Activated naive CD8-positive, alpha-beta T cell treated with anti-CD3 and anti-CD28 coated beads, Interleukin-2, amount 10 ng/mL, durations not matched to agents 7 days and 5 days (primary cell): ENCODE data around the gene TMPRSS3. TPM values are rescaled to one million over a fixed set of nuclear protein-coding genes. Genes with fewer than 3 reads are reported as not detected.
A peak's percentile ranks its signal among the peaks of the same experiment; 100 is the strongest.

ENCODE experiments used
- ATAC-seq: fragments of 150-1000 bp; cut with Tn5 transposase; one replicate; pipeline ENCODE4 v1.10.0; 2021; ENCODE audit warnings: low read depth, moderate library complexity
- POLR2A ChIA-PET: fragments of 350-600 bp; sonication (Branson Sonifier 250); formaldehyde crosslinking; loops from one replicate; lab custom pipeline; 2021; ENCODE audit warnings: antibody characterized with exemption; lab: Charles Lee
- DNase-seq: peaks from one replicate; pipeline ENCODE4 v3.0.0; 2021
- H3K27ac Mint-ChIP-seq: one replicate; pipeline ENCODE4 v1.8.0; 2022; ENCODE audit warnings: mild to moderate bottlenecking, mixed read lengths
- H3K27me3 Mint-ChIP-seq: one replicate; pipeline ENCODE4 v1.8.0; 2022; ENCODE audit warnings: mild to moderate bottlenecking, moderate library complexity, mixed read lengths
- H3K36me3 Mint-ChIP-seq: one replicate; pipeline ENCODE4 v1.8.0; 2021; ENCODE audit warnings: mild to moderate bottlenecking, mixed read lengths
- H3K4me1 Mint-ChIP-seq: one replicate; pipeline ENCODE4 v1.8.0; 2021; ENCODE audit warnings: mixed read lengths
- H3K4me3 Mint-ChIP-seq: one replicate; pipeline ENCODE4 v1.8.0; 2022; ENCODE audit warnings: mild to moderate bottlenecking, moderate library complexity, mixed read lengths
- H3K9me3 Mint-ChIP-seq: one replicate; pipeline ENCODE4 v1.8.0; 2021; ENCODE audit warnings: mixed read lengths
- total RNA-seq, 2 experiments: library from RNA; stranded (reverse); gene quantifications; one replicate each; pipeline ENCODE4 v1.2.3, GENCODE V29; 2021

TMPRSS3 gene
- total RNA-seq, 2 experiments from 2014 or later, result 7.8 to 10.7 TPM

DNA sequence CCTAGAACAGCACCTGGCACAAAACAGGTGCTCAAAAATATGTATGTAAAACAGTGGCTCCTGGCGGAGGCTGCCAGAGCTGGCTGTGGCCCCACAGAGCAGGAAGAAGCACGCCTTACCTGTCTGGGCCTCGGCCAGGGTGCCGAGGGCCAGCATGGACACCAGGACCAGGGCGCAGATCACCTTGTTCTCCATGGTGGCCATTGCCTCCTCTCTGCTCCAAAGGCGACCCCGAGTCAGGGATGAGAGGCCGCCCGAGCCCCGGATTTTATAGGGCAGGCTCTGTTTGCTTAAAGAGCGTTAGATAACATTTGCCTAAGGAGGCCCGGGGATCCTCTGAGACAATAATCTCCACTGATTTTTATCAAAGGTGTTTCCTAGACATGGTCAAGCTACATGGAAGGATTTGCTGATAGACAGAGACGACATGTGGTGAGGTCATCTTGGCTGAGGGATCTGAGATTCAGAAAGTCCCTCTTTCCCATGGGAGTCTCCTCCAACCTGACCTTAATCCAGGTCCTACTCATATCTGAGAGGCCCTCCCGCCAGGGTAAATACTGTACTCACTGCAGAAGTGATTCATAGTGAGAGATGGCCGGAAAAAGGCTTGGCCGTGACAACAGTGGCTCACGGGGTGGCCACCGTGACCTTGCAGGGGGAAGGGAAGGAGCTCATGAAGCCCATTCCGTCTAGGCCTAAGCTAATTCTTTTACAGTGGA, 29.4 kb downstream of the TMPRSS3 start, which contains the start of gene TFF1:
TSS of gene TFF1 (minus strand) at position 244 of the 719 bp plus-strand sequence. CDS start at position 204, 40 bp downstream.
- peaks cover 12% of the 10 kb centered on the region for H3K27me3 Mint-ChIP-seq
- H3K27ac Mint-ChIP-seq, result no peak within 1 kb of the TSS
- DNase-seq (no peak), ATAC-seq (no peak)
- H3K4me3 Mint-ChIP-seq, result no peak within 1 kb of the TSS
- no peaks in the 10 kb centered on the region for H3K36me3 Mint-ChIP-seq
- peaks cover 15% of the 10 kb centered on the region for H3K4me1 Mint-ChIP-seq
- POLR2A ChIA-PET, result interaction anchor here (2.1 kb wide), 1 partner anchor 38 kb away, joined by 8 read pairs; the partner anchor contains the start of gene UBASH3A
- H3K9me3 Mint-ChIP-seq, result no peaks in the 10 kb centered on the region

DNA sequence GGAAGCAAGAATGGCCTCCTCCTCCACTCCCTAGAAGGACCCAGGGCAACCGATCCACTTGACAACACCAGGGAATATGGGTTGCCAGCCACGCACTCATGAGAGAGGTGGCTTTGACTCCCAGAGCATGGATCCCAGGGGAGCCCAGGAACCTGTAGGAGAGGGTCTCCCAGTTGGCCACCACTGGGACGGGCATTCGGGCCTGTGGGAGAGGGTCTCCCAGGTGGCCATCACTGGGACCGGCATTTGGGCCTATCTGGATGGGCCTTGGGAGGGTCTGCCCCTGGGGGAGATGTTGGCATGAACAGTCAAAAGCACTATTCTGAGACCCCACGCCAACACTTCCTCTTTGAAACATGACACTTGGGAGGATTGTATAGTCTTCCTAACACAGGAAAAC, 30.1 kb downstream of the TMPRSS3 start:
- Mint-ChIP-seq H3K27me3 (peaks cover 12% of the 10 kb centered on the region), H3K9me3 (no peaks in the 10 kb centered on the region), H3K27ac (no peak overlapping the region), H3K4me1 (peaks cover 15% of the 10 kb centered on the region), H3K36me3 (no peaks in the 10 kb centered on the region), H3K4me3 (no peak overlapping the region)
- POLR2A ChIA-PET, result no interaction called here
- DNase-seq, result no peak
- no peak for ATAC-seq

DNA sequence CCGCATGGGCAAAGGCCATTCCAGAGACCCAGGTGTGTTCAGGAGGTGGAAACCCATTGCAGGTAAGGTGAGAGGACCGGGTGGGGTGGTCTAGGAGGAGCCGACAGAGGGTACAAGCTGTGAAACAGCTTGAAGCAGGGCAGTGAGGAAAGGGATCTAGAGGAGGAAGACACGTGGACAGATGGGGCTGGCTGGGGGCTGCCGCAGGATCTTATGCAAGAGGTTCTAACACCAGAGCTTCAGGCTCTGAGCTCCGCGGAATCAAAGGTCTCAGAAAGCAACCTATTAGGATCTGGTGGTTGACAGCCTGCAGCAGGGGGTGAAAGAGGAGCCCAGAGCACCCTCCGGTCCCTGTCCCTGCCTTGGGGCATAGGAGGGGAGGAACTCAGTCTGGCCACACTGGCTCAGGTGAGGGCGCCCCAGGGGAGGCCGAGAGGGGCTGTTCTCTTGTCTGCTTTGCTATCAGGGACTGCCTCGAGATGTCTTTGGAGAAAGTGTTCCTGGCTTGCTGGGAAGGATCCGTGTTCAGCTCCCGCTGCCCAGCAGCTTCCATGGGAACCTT, 31.5 kb downstream of the TMPRSS3 start:
- peaks cover 12% of the 10 kb centered on the region for H3K27me3 Mint-ChIP-seq
- H3K4me1 Mint-ChIP-seq, result peaks cover 17% of the 10 kb centered on the region
- DNase-seq (no peak), ATAC-seq (no peak)
- no peaks in the 10 kb centered on the region for H3K36me3 Mint-ChIP-seq
- POLR2A ChIA-PET, result no interaction called here
- H3K9me3 Mint-ChIP-seq, result no peaks in the 10 kb centered on the region
- H3K4me3 Mint-ChIP-seq, result no peak overlapping the region
- H3K27ac Mint-ChIP-seq, result no peak overlapping the region

DNA sequence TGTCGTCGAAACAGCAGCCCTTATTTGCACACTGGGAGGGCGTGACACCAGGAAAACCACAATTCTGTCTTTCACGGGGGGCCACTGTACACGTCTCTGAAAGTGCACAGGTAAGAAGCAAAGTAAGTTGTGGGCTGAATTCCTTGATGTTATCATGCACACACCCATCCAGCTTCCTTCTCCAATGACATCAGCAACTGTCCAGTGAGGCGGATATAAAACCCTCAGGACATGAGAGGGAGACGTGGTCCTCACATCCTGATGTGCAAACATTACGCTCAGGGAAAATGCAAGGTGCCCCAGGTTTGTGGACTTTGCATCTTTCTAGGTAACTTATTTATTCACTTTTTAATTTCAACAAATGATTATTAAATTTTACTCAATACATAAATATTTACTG, 32.5 kb downstream of the TMPRSS3 start:
- Mint-ChIP-seq H3K27me3 (peaks cover 12% of the 10 kb centered on the region), H3K4me3 (no peak overlapping the region), H3K4me1 (peaks cover 12% of the 10 kb centered on the region), H3K36me3 (no peaks in the 10 kb centered on the region), H3K27ac (no peak overlapping the region), H3K9me3 (no peaks in the 10 kb centered on the region)
- no peak for ATAC-seq
- POLR2A ChIA-PET, result interaction anchor here (1.6 kb wide), 1 partner anchor 216 kb away, joined by 3 read pairs; no protein-coding TSS in a partner anchor
- no peak for DNase-seq

DNA sequence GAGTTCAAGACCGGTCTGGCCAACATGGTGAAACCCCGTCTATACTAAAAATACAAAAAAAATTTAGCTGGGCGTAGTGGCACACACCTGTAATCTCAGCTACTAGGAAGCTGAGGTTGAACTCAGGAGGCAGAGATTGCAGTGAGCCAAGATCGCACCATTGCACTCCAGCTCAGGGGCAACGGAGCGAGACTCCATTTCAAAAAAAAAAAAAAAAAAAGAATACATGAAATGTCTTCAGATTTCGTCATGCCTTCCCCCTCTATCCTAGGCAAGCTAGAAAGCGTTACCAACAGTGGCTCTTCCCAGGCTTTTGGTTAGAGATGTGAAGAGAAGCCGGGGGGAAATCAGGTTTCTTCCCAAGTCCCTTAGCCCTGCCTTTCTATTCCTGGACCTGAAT, 33.2 kb downstream of the TMPRSS3 start:
- peaks cover 9% of the 10 kb centered on the region for H3K4me1 Mint-ChIP-seq

DNA sequence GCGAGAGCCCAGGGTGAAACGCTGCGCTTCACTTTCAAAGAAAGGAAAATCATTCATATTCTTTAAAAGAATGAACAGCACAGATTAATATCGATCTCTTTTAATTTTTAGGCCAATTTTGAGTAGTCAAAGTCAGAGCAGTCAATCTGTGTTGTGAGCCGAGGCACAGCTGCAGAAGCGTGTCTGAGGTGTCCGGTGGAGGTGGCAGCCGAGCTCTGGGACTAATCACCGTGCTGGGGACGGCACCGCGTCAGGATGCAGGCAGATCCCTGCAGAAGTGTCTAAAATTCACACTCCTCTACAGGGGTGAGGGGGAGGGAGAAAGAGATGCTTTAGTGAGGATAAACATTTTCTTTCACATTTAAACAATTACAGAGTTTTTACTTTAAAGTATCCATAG, 33.7 kb downstream of the TMPRSS3 start:
- Mint-ChIP-seq H3K9me3 (peaks cover 2% of the 10 kb centered on the region), H3K4me3 (no peak overlapping the region), H3K4me1 (peaks cover 8% of the 10 kb centered on the region), H3K36me3 (no peaks in the 10 kb centered on the region), H3K27me3 (peaks cover 17% of the 10 kb centered on the region), H3K27ac (no peak overlapping the region)
- ATAC-seq, result no peak
- no peak for DNase-seq
- POLR2A ChIA-PET, result interaction anchor here (1.1 to 1.6 kb wide), 2 partner anchors 60 to 215 kb away, joined by 3 read pairs; no protein-coding TSS in a partner anchor

More for the DNA sequence above, 33.2 kb downstream of the TMPRSS3 start:
- H3K36me3 Mint-ChIP-seq, result no peaks in the 10 kb centered on the region
- H3K27ac Mint-ChIP-seq, result no peak overlapping the region
- peaks cover 17% of the 10 kb centered on the region for H3K27me3 Mint-ChIP-seq
- no peak for ATAC-seq
- POLR2A ChIA-PET, result interaction anchor here (1.6 kb wide), 1 partner anchor 215 kb away, joined by 3 read pairs; no protein-coding TSS in a partner anchor
- DNase-seq, result no peak
- H3K4me3 Mint-ChIP-seq, result no peak overlapping the region
- H3K9me3 Mint-ChIP-seq, result no peaks in the 10 kb centered on the region

DNA sequence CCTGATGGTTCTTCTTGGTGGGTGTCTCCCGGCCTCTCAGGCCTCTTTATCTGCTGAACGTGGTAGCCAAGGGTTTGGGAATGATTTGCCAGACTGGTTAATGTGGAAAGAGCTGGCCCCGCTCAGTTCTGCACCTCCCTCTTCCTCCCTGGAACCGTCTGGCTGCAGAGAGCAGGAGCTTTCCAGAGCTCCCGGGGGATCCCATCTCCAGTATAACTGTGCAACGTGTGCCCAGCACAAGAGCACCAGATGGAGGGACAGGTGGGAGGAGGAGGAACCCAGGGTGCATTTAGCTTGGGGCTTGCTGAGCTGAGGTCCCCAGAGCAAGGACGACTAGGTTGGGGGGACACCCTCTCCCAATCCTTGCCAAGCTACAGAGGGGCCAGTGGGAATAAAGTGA, 34.6 kb downstream of the TMPRSS3 start:
- Mint-ChIP-seq H3K27ac (no peak overlapping the region), H3K4me1 (peaks cover 8% of the 10 kb centered on the region), H3K36me3 (no peaks in the 10 kb centered on the region), H3K27me3 (peaks cover 17% of the 10 kb centered on the region), H3K9me3 (peaks cover 3% of the 10 kb centered on the region), H3K4me3 (no peak overlapping the region)
- ATAC-seq (no peak), DNase-seq (no peak)
- POLR2A ChIA-PET, result interaction anchor here (0.7 to 1.1 kb wide), 2 partner anchors 61 to 64 kb away, joined by 3 read pairs; no protein-coding TSS in a partner anchor

DNA sequence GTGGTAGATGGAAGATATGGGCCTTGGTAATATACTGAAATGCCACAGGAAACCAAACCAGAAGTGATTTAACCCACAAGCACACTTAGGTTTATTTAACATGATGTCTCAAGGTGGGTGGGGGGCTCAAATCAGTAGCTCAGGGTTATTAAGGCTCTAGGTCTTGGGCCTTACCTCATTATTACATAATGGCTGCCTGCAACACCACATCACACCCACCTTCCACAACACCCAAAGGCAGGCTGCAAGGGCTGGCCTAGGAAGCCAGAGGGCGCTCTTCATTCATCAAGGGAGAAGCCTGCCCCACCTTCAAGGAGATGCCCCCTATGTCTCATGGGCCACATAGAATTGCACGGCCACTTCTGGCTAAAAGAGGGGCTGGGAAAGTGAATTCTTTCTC, 35.5 kb downstream of the TMPRSS3 start:
- ATAC-seq (no peak), DNase-seq (no peak)
- Mint-ChIP-seq H3K4me1 (peaks cover 8% of the 10 kb centered on the region), H3K27me3 (peaks cover 17% of the 10 kb centered on the region), H3K27ac (no peak overlapping the region), H3K9me3 (peaks cover 8% of the 10 kb centered on the region), H3K36me3 (no peaks in the 10 kb centered on the region), H3K4me3 (no peak overlapping the region)
- POLR2A ChIA-PET, result no interaction called here

DNA sequence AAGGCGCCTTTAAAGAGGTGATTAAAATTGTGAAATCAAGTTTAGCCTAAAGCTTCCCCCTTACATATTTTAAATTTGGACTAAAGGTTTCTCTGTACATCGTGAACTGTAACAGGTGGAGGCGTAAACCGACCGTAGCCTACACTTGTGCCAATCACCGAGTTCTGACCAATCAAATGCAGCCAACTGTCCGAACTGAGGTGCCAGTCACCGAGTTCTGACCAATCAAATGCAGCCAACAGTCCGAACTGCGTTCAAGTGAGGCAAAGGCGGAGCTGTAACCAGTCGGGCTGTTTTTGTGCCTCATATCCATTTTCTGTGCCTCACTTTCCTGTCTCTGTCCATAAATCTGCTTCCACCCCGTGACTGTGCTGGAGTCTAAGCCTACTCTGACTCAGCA, 36.9 kb downstream of the TMPRSS3 start:
- H3K9me3 Mint-ChIP-seq, result peaks cover 14% of the 10 kb centered on the region
- H3K27ac Mint-ChIP-seq, result no peak overlapping the region
- POLR2A ChIA-PET, result no interaction called here
- ATAC-seq (no peak), DNase-seq (no peak)
- H3K36me3 Mint-ChIP-seq, result peaks cover 5% of the 10 kb centered on the region
- H3K27me3 Mint-ChIP-seq, result peaks cover 17% of the 10 kb centered on the region
- no peak overlapping the region for H3K4me3 Mint-ChIP-seq
- peaks cover 7% of the 10 kb centered on the region for H3K4me1 Mint-ChIP-seq

DNA sequence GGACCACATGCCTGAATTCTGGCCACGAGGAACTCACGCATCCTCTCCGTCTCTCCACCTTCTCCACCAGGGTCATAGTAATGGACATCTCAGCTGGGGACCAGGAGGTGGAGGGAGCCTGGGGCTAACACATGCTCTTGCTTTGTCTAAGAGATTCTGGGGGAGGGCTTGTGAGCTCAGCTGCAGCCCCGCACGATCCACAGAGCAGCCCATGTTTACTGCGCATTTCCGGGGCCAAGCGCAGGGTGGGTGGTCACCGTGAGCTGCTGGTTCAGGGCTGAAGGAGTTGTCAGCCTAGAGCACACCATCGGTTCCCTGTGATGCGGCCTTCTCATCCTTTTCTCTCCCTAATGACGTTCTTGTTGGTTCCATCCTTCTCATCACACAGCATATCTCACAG, 37.6 kb downstream of the TMPRSS3 start:
- H3K4me1 Mint-ChIP-seq, result peaks cover 6% of the 10 kb centered on the region
- ATAC-seq, result no peak
- POLR2A ChIA-PET, result no interaction called here

DNA sequence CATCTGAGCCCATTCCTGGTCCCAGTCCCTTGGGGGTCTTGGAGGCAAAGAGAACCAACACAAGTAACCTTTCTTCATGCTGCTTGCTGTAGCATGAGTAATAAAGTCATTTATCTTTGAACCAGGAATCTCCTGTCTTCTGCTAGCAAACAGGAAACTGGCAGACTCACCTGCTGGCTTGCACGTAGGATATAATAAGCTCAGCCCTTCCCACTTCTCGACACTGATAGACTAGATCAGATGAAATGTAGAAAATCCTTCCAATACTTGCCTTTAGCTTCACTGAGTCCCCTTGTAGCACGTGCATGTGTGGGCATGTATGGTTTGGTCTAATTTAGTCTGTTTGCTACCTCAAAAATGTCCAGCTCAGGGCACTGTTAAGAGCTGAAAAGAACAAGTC, 38.5 kb downstream of the TMPRSS3 start:
- POLR2A ChIA-PET, result no interaction called here
- H3K36me3 Mint-ChIP-seq, result peaks cover 5% of the 10 kb centered on the region
- H3K4me1 Mint-ChIP-seq, result peaks cover 2% of the 10 kb centered on the region
- peaks cover 19% of the 10 kb centered on the region for H3K9me3 Mint-ChIP-seq
- no peak overlapping the region for H3K4me3 Mint-ChIP-seq
- DNase-seq, result no peak
- peaks cover 13% of the 10 kb centered on the region for H3K27me3 Mint-ChIP-seq
- ATAC-seq, result no peak
- no peak overlapping the region for H3K27ac Mint-ChIP-seq

More for the DNA sequence above, 37.6 kb downstream of the TMPRSS3 start:
- Mint-ChIP-seq H3K27ac (no peak overlapping the region), H3K9me3 (peaks cover 19% of the 10 kb centered on the region), H3K36me3 (peaks cover 5% of the 10 kb centered on the region), H3K4me3 (no peak overlapping the region), H3K27me3 (peaks cover 18% of the 10 kb centered on the region)
- DNase-seq, result no peak

DNA sequence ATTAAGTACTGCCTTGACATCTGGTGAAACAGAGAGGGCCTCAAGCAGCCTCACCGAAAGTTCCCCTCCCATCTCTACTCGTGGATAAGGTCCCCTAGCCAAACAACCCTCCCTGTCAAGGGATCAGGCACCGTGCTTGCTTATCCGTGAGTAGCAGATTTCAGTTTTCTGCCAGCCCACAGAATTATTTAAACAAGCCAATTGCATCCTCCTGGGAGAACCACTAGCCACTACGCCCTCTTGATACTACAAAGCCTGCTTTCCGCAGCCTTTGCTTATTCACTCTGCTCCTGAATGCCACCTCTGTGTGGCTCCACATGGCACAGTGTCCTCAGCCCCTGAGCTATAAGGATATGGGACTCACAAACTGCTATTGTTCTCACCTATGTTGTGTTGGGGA, 39.2 kb downstream of the TMPRSS3 start:
- H3K4me3 Mint-ChIP-seq, result no peak overlapping the region
- POLR2A ChIA-PET, result no interaction called here
- DNase-seq (no peak), ATAC-seq (no peak)
- H3K27me3 Mint-ChIP-seq, result peaks cover 7% of the 10 kb centered on the region
- H3K9me3 Mint-ChIP-seq, result peaks cover 19% of the 10 kb centered on the region
- peaks cover 5% of the 10 kb centered on the region for H3K36me3 Mint-ChIP-seq
- H3K4me1 Mint-ChIP-seq, result peaks cover 2% of the 10 kb centered on the region
- H3K27ac Mint-ChIP-seq, result no peak overlapping the region

DNA sequence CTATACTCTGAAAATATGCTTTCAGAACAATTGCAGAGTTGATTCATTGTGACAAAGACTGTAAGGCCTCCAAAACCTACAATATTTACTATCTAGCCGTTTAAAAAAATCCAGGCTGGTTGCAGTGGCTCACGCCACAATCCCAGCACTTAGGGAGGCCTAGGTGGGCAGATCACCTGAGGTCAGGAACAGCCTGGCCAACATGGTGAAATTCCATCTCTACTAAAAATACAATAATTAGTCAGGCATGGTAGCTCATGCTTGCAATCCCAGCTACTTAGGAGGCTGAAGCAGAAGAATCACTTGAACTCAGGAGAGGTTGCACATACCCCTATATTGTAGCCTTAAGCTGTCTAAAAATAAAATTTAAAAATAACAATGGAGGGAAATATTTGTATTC, 39.8 kb downstream of the TMPRSS3 start:
- no peak for DNase-seq
- peaks cover 5% of the 10 kb centered on the region for H3K36me3 Mint-ChIP-seq
- no peak overlapping the region for H3K27ac Mint-ChIP-seq
- peaks cover 19% of the 10 kb centered on the region for H3K9me3 Mint-ChIP-seq
- peaks cover 7% of the 10 kb centered on the region for H3K27me3 Mint-ChIP-seq
- no peak for ATAC-seq
- H3K4me3 Mint-ChIP-seq, result no peak overlapping the region
- H3K4me1 Mint-ChIP-seq, result peaks cover 2% of the 10 kb centered on the region
- POLR2A ChIA-PET, result no interaction called here

DNA sequence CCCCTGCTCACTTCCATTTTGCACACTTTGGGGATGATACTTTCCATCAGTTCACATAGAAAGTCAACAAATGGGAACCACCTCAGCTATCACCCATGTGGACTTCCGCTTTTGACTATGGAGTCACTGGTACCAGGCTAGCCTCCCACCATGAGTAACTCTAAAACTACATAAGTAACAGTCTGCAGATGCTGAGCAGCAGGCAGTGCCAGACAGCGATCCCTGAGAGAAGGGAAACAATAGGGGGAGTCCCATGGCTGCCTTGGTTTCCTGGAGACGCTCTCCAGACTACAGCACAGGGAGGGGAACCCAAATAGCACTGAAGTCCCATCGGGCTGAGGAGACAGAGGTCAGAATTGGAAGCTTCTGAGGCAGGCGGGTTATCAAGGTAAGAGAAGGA, 42.2 kb downstream of the TMPRSS3 start:
- H3K27ac Mint-ChIP-seq, result no peak overlapping the region
- no peak for ATAC-seq
- H3K4me1 Mint-ChIP-seq, result no peaks in the 10 kb centered on the region
- POLR2A ChIA-PET, result no interaction called here
- peaks cover 5% of the 10 kb centered on the region for H3K36me3 Mint-ChIP-seq
- no peak overlapping the region for H3K4me3 Mint-ChIP-seq
- H3K27me3 Mint-ChIP-seq, result peaks cover 7% of the 10 kb centered on the region
- peak; percentile 9 for DNase-seq
- H3K9me3 Mint-ChIP-seq, result peaks cover 19% of the 10 kb centered on the region
